GM18909 (cell line): ENCODE data around the gene NKAIN2.
"Not testable (repeated sequence)": the region's sequence is repeated elsewhere in the genome, so short reads cannot be mapped to it uniquely, and the experiment has no call there.

Experiments
- ATAC-seq: cut with Tn5 transposase; IDR thresholded peaks from one replicate; pipeline ENCODE4 v1.9.1; 2021; ENCODE audit warnings: mild to moderate bottlenecking; ENCODE audit not compliant: unreplicated experiment, poor library complexity

The NKAIN2 gene

DNA sequence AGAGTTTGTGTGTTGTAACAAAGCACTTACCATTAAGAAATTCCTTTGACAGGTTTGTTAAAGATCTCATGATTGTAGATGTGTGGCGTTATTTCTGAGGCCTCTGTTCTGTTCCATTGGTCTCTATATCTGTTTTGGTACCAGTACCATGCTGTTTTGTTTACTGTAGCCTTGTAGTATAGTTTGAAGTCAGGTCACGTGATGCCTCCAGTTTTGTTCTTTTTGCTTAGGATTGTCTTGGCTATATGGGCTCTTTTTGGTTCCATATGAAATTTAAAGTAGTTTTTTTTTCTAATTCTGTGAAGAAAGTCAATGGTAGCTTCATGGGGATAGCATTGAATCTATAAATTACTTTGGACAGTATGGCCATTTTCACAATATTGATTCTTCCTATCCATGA lies 660.9 kb downstream of the NKAIN2 start:
- ATAC-seq: not testable (repeated sequence)

DNA sequence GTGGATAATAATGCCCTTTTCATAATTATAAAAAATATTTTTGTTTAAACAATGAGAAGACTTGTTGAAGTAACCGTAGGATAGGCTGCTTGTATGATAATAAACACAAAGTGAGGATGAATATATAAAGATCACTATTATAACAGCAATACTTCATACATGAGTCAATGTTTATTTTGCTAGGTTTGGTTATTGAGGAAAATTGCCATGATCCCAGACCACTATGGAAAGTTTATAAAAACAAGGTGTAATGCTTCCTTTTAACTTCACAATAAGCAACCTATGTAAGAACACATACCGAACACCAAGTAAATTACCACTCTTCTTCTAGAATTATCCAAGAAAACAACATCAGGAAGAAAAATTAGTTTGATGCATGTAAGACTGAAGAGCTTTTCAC lies 663.3 kb downstream of the NKAIN2 start:
- ATAC-seq: no peak

DNA sequence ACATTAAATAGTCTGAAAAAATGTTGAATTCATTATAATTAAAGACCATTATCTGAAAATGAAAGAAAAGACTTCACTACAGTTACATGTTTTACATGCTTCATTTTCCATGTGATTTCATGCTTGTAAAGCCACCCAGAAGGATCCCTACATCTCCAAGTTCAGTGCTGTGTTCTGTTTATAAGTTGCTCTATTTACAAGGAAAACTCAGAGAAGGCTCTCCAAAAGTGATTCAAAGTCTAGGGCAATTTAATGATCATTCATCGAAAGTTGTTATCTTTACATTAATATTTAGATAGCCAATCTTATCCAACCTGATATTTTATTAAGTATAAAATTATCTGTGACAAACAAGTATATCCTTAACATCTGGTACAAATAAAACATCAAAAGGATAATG lies 663.7 kb downstream of the NKAIN2 start:
- no peak for ATAC-seq

DNA sequence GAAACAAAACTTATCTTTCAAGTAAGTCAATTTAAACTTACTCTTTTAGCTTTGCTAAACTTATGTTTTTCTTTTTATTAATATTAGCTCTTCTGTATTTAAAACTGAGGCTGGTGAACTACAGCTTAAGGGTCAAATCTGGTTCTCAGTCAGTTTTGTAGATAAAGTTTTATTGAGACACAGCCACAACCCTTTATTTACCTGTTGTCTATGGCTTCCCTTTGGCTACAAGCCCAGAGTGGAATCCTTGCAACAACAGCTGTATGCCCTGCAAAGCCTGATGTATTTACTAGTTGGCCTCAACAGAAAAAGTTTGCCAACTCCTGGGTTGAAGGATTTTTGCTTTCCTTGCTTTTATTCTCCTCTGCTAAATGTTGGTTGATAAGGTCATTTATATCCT lies 667.1 kb downstream of the NKAIN2 start:
- ATAC-seq: no peak

DNA sequence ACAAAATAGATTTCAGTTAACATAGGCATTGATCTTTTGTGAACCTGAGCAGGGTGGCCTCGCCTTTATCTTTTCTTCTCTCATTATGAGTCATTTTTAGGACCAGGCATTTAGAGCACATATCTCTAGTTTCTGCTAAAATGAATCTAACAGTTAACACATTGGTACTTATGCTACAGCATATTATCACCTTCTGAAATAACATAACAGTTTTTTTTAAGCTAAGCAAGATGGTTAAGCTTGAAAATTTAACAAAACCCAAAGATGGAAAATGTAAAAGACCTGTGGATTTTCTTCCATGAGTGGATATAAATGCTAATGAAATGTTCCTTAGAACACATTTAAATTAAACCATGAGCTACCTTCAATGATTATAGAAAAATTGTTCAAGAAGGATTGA lies 671.5 kb downstream of the NKAIN2 start:
- no peak for ATAC-seq

DNA sequence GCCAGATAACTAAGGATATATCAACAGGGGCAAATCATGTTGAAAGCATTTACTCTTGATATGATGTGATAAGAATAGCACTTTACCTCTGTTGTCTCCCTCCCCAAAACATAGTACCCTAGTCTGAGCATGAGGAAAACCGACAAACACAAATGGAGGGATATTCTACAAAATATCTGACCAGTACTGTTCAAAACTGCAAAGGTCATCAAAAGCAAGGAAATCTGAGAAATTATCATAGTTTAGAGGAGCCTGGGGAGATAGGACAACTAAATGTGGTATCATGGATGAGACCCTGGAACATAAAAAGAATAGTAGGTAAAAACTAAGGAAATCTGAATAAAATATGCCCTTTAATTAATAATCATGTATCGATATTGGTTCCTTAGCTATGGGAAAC lies 675.2 kb downstream of the NKAIN2 start:
- ATAC-seq: no peak

DNA sequence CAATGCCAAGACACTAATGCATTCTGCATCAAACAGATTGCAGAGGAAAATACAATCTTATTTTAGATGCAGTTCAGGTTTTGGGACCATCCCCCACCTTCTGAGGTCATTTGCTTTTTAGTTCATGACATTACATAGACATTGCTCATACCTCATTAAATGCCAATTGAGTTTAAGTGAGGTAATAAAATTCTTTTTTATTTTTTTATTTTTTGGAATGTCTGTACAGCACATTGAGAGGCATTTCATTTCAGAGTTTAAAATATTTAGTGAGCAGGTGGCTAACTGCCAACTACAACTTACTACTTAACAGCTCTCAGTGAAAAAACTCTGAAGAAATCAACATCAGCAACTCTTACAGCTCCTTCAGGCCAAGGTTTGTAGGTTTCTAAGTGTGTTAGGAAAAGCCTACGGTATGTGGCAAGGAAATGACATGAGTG lies 676.3 kb downstream of the NKAIN2 start:
- ATAC-seq: no peak

DNA sequence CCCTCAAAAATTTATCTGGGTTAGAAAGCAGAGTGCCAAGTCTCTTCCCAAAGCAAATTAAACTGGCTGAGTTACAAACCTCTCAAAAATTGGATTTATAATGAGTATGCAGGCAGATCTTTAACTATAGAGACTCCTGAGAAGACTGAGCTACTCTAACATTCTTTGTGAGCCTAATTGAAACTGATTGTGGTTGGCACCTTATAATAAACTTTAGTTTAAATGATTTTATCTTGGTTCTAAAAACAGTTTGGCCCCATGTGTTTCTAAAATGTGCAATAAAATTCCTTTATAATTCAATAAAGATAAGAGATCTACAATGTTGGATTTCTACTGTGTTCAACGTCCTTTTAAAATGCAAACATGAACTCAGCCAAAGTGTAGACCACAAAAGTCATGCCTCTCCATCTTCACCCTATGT lies 678.4 kb downstream of the NKAIN2 start:
- no peak for ATAC-seq

DNA sequence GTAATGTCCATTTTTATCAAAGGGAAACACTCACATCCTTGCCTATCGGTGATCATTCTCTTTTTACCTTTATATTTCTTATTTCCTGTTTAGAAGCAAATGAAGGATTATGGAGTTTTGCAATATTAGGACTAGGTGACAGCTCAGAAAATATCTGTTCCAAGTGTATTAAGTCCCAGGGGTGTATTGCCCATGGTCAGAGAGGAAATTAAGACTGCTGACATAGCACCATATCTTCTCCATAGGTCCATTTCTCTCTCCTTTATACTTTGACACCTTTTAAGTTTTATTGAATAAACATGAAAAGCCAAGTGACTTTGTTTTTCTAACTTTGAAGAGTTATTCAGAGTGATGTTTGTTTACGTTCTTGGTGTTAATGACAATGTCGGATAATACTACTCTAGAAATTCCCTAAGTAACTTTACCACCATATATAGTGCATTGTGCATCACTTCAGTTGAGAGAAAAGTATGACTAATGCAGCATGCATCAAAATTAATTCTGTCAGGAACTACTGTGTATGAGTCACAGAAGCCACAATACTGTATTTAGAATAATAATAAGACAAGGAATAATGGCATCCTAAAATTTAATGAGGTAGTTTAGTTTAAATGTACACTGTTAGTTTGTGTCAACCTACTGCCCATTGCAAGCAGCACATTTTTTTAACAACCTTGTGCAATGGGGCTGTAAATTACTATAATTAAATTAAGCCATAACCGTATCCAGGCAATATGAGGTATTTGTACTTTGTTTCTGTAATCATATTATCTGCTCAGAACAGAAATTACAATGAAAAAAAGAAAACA lies 684.2 kb downstream of the NKAIN2 start:
- no peak for ATAC-seq

DNA sequence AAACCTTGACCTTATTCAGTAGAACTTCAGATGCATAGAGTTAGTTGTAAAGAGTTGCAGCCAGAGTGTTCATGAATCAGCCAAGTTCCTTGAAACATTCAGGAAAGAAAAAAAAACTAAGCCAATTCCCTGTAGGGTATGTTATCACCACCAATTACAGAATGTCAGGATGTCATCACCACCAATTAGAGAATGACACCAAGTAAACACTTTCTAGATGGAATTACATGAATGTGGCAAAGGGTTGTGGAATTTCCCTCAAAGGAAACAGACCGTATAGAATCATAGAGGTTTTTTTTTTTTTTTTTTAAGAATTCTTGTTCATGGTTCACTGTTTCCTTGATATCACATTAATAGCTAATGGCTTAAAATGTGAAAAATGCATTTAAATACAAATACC lies 686.5 kb downstream of the NKAIN2 start:
- ATAC-seq: no peak

DNA sequence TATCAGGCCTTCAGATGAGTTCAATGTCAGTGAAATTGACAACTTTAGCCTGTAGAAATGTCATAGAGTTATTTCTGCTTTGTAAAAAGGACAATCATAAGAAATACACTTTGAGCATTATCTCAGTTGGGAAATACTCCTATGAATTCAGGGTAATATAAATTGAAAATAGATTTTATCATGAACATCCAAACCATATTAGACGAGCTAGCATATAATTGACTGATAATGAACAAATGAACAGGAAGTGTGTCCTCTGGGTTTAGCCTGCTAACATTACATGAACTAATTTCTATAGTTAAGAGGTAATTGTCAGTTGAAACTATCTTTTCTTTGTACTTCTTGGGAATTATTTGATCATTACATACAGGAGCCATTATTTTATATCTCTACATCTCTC lies 689.6 kb downstream of the NKAIN2 start:
- ATAC-seq: no peak

DNA sequence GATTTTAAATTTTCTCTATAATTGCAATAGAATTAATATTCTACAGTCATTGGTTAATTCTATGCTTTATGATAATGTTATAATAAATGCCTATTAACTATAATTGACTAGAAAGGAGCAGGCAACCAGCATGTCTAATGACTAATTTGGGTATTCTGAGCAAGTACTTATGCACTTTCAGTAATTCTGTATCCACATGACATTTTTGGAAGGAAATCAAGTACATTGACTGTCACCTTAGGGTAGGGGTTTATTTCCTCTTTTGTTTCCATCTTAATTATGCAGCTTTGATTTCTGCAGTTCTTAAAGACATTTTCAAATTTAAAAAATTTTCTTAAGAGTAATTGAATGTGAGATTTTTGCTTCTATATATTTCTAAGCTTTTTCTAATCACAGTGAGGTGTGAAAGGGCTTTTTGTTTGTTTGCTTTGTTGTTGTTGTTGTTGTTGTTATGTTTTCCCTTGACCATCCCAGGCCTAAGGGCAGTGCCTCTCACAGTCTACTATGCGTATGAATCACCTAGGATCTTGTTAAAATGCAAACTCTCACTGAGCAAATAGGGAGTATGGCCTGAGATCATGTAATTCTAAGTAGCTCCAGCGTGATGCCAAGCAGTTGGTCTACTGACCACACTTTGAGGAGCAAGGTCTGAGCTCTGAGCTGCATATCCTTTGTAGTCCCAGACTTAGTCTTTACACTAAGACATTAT lies 691.4 kb downstream of the NKAIN2 start:
- ATAC-seq: no peak

DNA sequence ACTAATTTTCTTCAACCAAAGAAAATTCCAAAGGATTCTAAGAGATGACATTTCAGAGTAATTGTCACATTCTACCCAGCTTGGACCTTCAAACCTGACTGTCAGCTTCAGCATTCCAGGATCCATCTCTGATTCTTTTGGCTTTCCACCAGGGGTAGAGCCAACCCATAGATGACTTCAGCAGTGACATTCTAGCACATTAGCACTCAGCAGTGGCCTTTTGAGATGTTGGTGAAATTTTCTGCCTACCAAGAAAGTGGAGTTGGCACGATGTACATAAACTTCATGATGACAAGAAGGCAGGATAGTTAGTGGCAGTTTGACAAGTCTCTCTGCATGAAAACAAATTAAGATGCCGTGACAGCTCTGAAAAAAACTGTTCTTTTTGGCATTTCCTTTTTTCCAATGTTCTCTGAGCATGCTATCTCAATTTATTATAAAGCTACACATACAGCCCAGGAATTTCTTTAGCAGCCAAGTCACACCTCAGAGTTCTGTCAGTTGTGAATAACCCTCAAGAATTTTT lies 692.1 kb downstream of the NKAIN2 start:
- ATAC-seq: no peak

DNA sequence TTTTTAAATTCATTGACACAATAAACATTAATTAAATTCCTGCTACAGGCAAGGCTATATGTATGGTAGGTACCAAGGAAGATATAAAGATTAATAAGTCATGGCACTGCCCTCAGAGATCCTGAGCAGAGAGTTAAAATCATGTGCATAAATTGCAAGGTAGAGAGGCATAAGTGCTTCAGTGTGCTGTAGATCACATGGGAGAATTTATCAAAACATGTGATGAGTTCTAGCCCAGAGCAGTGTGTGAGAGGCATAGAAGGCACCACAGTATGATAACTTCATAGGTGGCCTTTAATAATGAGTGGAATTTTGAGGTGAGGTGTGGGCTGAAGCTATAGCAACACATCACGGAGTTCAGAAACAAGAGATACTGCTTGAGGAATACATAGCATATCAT lies 692.7 kb downstream of the NKAIN2 start:
- ATAC-seq: no peak

DNA sequence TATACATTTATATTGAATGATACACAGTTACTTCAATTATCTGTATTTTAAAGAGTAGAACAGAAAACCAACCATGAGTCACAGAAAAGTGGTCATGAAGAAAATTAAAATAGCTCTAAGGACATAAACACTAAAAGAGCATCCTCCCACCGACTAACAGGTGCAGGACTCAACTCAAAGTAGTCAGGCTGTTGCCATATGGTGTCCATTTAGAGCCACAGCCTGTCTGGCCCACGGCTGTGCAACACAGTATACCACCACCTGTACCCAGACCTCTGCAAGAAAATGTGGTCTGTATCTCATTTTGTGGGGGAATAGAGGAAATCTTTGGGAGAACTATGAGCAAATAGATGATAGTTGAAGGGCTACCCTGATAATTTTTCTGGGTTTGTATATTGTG lies 708.8 kb downstream of the NKAIN2 start:
- ATAC-seq: no peak

DNA sequence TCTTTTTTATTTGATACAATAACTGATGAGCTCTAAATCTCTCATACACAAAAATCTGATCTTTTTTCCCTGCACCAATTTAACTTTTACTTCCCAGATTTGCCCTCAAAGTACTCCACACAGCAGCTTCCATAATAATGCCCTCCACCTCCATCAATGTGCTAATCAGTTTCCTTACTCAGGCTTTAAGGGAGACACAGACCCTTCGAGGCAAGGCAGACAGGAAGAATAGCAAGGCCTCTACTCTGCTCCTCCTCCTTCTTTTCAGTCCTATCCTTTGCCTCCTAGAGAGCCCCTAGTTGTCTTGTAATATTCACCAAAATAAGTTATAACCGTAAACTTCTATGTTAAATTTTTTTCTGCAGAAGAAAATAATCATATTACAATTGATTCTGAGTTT lies 713.7 kb downstream of the NKAIN2 start:
- ATAC-seq: no peak

DNA sequence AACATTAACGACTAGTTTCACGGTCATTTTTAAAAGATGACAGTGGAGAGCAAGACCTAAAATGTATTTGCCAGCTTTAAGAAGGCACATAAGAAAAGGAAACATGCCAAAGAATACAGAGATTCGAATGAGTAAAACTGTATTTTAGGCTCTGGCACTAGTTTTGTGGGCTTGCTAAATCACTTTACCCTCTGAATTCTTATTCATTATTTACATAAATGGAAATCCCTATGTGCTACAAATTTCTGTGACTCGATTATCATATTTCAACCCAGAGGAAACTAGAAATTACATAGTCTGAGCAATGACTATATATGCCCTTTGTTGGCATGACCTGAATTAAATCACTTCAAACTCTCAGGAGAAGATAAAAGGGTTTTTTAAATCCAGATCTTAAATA lies 716.8 kb downstream of the NKAIN2 start:
- no peak for ATAC-seq

DNA sequence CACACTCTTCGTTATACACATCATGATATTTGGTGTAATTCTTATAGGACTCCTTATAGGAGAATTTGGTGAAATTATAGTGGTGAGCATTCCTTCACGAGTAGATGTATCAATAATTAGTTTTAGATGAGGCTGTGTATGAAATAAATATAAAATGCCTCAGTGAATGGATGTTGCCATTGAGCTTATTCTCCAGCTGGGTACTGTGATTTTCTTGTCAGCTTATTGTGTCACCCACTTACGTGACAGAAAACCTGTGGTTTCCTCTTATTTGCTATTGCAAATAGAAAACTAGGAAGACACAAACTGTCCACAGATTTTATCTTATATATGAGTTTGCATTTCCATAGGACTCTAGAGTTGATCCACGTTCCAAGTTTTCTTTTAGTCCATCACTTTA lies 718.7 kb downstream of the NKAIN2 start:
- no peak for ATAC-seq

DNA sequence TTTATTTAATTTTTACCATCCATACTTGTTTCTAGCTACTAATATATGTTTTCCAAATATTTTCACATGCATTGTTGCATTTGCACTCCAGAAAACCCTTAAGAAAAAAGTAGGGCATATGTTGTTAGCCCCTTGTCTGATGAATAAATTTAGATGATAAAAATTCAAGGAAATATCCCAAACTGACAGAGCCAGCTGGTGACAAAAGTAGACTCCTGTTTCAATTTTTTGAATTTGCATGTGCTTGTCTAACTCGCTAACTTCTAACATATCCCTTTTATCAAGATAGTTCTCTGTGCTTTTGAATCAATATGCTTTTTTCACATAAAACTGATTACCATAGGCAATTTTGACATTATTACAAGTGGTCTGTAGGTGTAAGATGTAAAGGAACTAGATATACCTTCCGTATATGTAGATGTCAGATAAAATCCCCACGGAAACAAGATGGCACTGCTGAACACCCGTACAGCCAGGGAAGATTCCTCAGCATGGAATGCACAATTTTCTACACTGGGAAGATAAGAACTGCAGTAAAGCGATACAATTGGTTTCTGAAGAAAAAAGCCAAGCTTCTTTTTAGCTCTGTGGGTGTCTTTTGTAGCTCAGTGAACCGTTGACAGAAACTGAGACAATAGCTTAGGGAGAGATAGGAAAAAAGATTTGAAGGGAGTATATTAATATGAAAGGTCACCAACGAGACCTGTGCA lies 721.0 kb downstream of the NKAIN2 start:
- no peak for ATAC-seq

DNA sequence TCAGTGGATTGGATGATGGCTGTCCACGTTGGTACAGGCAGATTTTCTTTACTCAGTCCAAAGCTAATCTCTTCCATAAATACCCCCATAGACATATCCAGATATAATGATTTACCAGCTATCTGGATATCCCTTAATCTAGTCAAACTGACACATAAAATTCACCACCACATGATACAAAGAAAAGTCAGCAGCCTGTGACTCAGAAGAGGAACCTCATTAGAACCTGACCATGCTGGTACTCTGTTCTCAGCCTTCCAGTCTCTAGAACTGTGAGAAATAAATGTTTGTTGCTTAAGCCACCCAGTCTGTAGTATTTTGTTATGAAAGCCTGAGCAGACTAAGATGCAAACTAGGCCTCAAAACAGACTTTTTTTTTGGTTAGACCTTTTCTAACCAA lies 727.3 kb downstream of the NKAIN2 start:
- ATAC-seq: no peak

DNA sequence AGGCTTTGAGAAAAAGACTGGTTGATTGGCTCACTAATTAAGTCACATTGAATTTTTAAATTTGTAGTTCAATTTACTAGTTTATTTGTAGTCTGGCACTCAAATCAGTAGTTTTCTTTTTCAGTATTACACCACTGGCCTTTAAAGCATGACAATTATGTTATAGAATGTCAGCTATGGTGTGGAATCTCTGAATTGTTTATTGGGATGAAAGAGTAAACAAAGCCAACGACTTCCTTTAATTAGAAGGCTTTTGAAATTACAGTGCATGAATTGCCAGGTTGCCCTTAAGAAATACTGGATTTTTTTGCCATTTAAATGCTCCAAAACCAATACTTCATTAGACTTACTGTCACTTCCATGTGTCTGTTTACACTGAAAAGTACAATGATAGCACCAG lies 731.6 kb downstream of the NKAIN2 start:
- ATAC-seq: no peak
